ENCODE measurements around the gene FABP2.

FABP2 gene

GRCh38 chr4:119329835-119330620 is 8.1 kb upstream of the FABP2 start:
- Mint-ChIP-seq H3K9me3 (no peaks in the 10 kb centered on the region), H3K4me1 (no peaks in the 10 kb centered on the region), H3K27ac (no peak overlapping the region), H3K27me3 (peaks cover 2% of the 10 kb centered on the region), H3K4me3 (no peak overlapping the region), H3K36me3 (no peaks in the 10 kb centered on the region)

- no peak overlapping the region for H3K4me3 Mint-ChIP-seq
- H3K9me3 Mint-ChIP-seq, result no peaks in the 10 kb centered on the region
- H3K27ac Mint-ChIP-seq, result no peak overlapping the region
- H3K36me3 Mint-ChIP-seq, result no peaks in the 10 kb centered on the region
- peaks cover 2% of the 10 kb centered on the region for H3K27me3 Mint-ChIP-seq
- H3K4me1 Mint-ChIP-seq, result no peaks in the 10 kb centered on the region
These were observed 6.8 kb upstream of the FABP2 start for GRCh38 chr4:119328695-119329094.

GRCh38 chr4:119317990-119318389 is 3.9 kb downstream of the FABP2 start:
- Mint-ChIP-seq H3K27me3 (no peaks in the 10 kb centered on the region), H3K4me3 (no peak overlapping the region), H3K36me3 (no peaks in the 10 kb centered on the region), H3K9me3 (no peaks in the 10 kb centered on the region), H3K27ac (no peak overlapping the region), H3K4me1 (peaks cover 3% of the 10 kb centered on the region)

- H3K36me3 Mint-ChIP-seq, result no peaks in the 10 kb centered on the region
- no peaks in the 10 kb centered on the region for H3K4me1 Mint-ChIP-seq
- no peaks in the 10 kb centered on the region for H3K27me3 Mint-ChIP-seq
- no peaks in the 10 kb centered on the region for H3K9me3 Mint-ChIP-seq
- H3K4me3 Mint-ChIP-seq, result no peak overlapping the region
- no peak overlapping the region for H3K27ac Mint-ChIP-seq
These were observed 6.9 kb downstream of the FABP2 start for GRCh38 chr4:119315036-119315435.

GRCh38 chr4:119314356-119314755 is 7.6 kb downstream of the FABP2 start:
- H3K4me3 Mint-ChIP-seq, result no peak overlapping the region
- H3K36me3 Mint-ChIP-seq, result no peaks in the 10 kb centered on the region
- H3K4me1 Mint-ChIP-seq, result no peaks in the 10 kb centered on the region
- no peaks in the 10 kb centered on the region for H3K9me3 Mint-ChIP-seq
- no peaks in the 10 kb centered on the region for H3K27me3 Mint-ChIP-seq
- no peak overlapping the region for H3K27ac Mint-ChIP-seq

- Mint-ChIP-seq H3K27ac (no peak overlapping the region), H3K4me3 (no peak overlapping the region), H3K36me3 (no peaks in the 10 kb centered on the region), H3K27me3 (no peaks in the 10 kb centered on the region), H3K9me3 (no peaks in the 10 kb centered on the region), H3K4me1 (no peaks in the 10 kb centered on the region)
These were observed 8.7 kb downstream of the FABP2 start for GRCh38 chr4:119313237-119313636.

GRCh38 chr4:119310826-119311225 is 11.1 kb downstream of the FABP2 start:
- Mint-ChIP-seq H3K27ac (no peak overlapping the region), H3K9me3 (no peaks in the 10 kb centered on the region), H3K36me3 (no peaks in the 10 kb centered on the region), H3K4me1 (no peaks in the 10 kb centered on the region), H3K4me3 (no peak overlapping the region), H3K27me3 (no peaks in the 10 kb centered on the region)

GRCh38 chr4:119307606-119308005 is 14.3 kb downstream of the FABP2 start:
- H3K4me1 Mint-ChIP-seq, result no peaks in the 10 kb centered on the region
- H3K27ac Mint-ChIP-seq, result no peak overlapping the region
- H3K9me3 Mint-ChIP-seq, result no peaks in the 10 kb centered on the region
- no peaks in the 10 kb centered on the region for H3K27me3 Mint-ChIP-seq
- H3K36me3 Mint-ChIP-seq, result no peaks in the 10 kb centered on the region
- H3K4me3 Mint-ChIP-seq, result no peak overlapping the region

GRCh38 chr4:119304431-119304830 is 17.5 kb downstream of the FABP2 start:
- no peaks in the 10 kb centered on the region for H3K9me3 Mint-ChIP-seq
- peaks cover 10% of the 10 kb centered on the region for H3K4me1 Mint-ChIP-seq
- H3K27me3 Mint-ChIP-seq, result no peaks in the 10 kb centered on the region
- H3K36me3 Mint-ChIP-seq, result no peaks in the 10 kb centered on the region
- H3K27ac Mint-ChIP-seq, result no peak overlapping the region
- H3K4me3 Mint-ChIP-seq, result no peak overlapping the region

GRCh38 chr4:119303587-119304305 is 18.2 kb downstream of the FABP2 start:
- Mint-ChIP-seq H3K9me3 (no peaks in the 10 kb centered on the region), H3K27me3 (no peaks in the 10 kb centered on the region), H3K27ac (no peak overlapping the region), H3K4me3 (no peak overlapping the region), H3K36me3 (peaks cover 3% of the 10 kb centered on the region), H3K4me1 (peaks cover 17% of the 10 kb centered on the region)

GRCh38 chr4:119302073-119302832 is 19.7 kb downstream of the FABP2 start:
- Mint-ChIP-seq H3K4me3 (no peak overlapping the region), H3K36me3 (peaks cover 6% of the 10 kb centered on the region), H3K9me3 (no peaks in the 10 kb centered on the region)

GRCh38 chr4:119300101-119300978 is 21.6 kb downstream of the FABP2 start:
- Mint-ChIP-seq H3K9me3 (no peaks in the 10 kb centered on the region), H3K36me3 (peaks cover 14% of the 10 kb centered on the region), H3K4me1 (peaks cover 35% of the 10 kb centered on the region)

More at GRCh38 chr4:119302073-119302832, 19.7 kb downstream of the FABP2 start:
- Mint-ChIP-seq H3K27me3 (no peaks in the 10 kb centered on the region), H3K27ac (no peak overlapping the region), H3K4me1 (peaks cover 26% of the 10 kb centered on the region)

GRCh38 chr4:119299741-119300100 is 22.2 kb downstream of the FABP2 start:
- Mint-ChIP-seq H3K4me1 (peaks cover 35% of the 10 kb centered on the region), H3K27ac (peak overlapping the region; percentile 99), H3K36me3 (peaks cover 14% of the 10 kb centered on the region), H3K4me3 (peak overlapping the region; percentile 100), H3K27me3 (no peaks in the 10 kb centered on the region), H3K9me3 (no peaks in the 10 kb centered on the region)

More at GRCh38 chr4:119300101-119300978, 21.6 kb downstream of the FABP2 start:
- no peaks in the 10 kb centered on the region for H3K27me3 Mint-ChIP-seq
- H3K27ac Mint-ChIP-seq, result peak overlapping the region; percentile 99
- peak overlapping the region; percentile 100 for H3K4me3 Mint-ChIP-seq

- Mint-ChIP-seq H3K27me3 (no peaks in the 10 kb centered on the region), H3K9me3 (no peaks in the 10 kb centered on the region), H3K4me1 (peaks cover 35% of the 10 kb centered on the region), H3K36me3 (peaks cover 14% of the 10 kb centered on the region), H3K4me3 (peak overlapping the region; percentile 100), H3K27ac (peak overlapping the region; percentile 99)
These were observed 22.7 kb downstream of the FABP2 start for GRCh38 chr4:119299260-119299671.

GRCh38 chr4:119297795-119298194 is 24.1 kb downstream of the FABP2 start:
- Mint-ChIP-seq H3K4me3 (peak overlapping the region; percentile 100), H3K4me1 (peaks cover 35% of the 10 kb centered on the region), H3K9me3 (no peaks in the 10 kb centered on the region), H3K36me3 (peaks cover 14% of the 10 kb centered on the region), H3K27me3 (no peaks in the 10 kb centered on the region), H3K27ac (peak overlapping the region; percentile 99)

Data from activated naive CD4-positive, alpha-beta T cell treated with anti-CD3 and anti-CD28 coated beads, Interleukin-2, amount 50 U/mL, for 24 hours (primary cell).